GM12878 (cell line): ENCODE results near the gene SCG3. TPM values are rescaled to one million over a fixed set of nuclear protein-coding genes. Genes with fewer than 3 reads are reported as not detected.

Source experiments
- ATAC-seq: fragments of 200-7000 bp; cut with Tn5 transposase; 3 replicates; pipeline ENCODE4 v1.9.1; 2020; ENCODE audit warnings: mild to moderate bottlenecking, moderate library complexity
- BruUV-seq: library from RNA; stranded (reverse); fragments of 400-500 nt; replicated peaks from 2 replicates; lab custom pipeline; 2021; lab: Mats Ljungman, UMichigan
- CTCF ChIA-PET: fragments of 300-600 bp; sonication (Branson Sonifier 250); formaldehyde crosslinking; extraction: SDS; loops from one replicate; lab custom pipeline; 2021; ENCODE audit warnings: inconsistent platforms; lab: Yijun Ruan, JAX
- POLR2A ChIA-PET: fragments of 350-600 bp; formaldehyde crosslinking; extraction: SDS; loops from one replicate; lab custom pipeline; 2021; ENCODE audit warnings: inconsistent platforms; lab: Charles Lee
- RAD21 ChIA-PET: fragments of 300-600 bp; sonication (Branson Sonifier 250); formaldehyde crosslinking; loops from one replicate; lab custom pipeline; 2023; ENCODE audit warnings: antibody characterized with exemption; ENCODE audit not compliant: unreplicated experiment; lab: Charles Lee
- SMC1A ChIA-PET: fragments of 300-600 bp; sonication (Branson Sonifier 250); formaldehyde crosslinking; loops from one replicate; lab custom pipeline; 2023; ENCODE audit not compliant: unreplicated experiment, uncharacterized antibody; lab: Charles Lee
- DNase-seq: peaks from one replicate; pipeline ENCODE4 v3.0.0-alpha.2; 2011; ENCODE audit warnings: low read depth, low spot score
- FAIRE-seq: peaks from 3 replicates; lab custom pipeline; 2011; peaks lifted over from hg19 to GRCh38; lab: Jason Lieb, UNC
- H2AFZ ChIP-seq: 2 replicates; pipeline ENCODE4 v1.6.0; 2011; ENCODE audit warnings: low read depth, low read length, control low read depth; ENCODE audit not compliant: control insufficient read depth
- H3K27ac ChIP-seq: 2 replicates; pipeline ENCODE4 v1.5.1; 2011; ENCODE audit warnings: control low read depth; ENCODE audit not compliant: control insufficient read depth, insufficient read depth
- H3K27me3 ChIP-seq, 2 experiments: replicated peaks in 1 of 2; 2 replicates each; pipeline versions ENCODE4 v1.6.0 to v1.6.1; 2011; ENCODE audit warnings: low read length in 1 of 2; ENCODE audit not compliant: control insufficient read depth in 2 of 2, insufficient read depth in 2 of 2
- H3K36me3 ChIP-seq, 2 experiments: 2 replicates each; pipeline ENCODE4 v1.5.1; 2011; ENCODE audit warnings: low read length in 1 of 2; ENCODE audit not compliant: control insufficient read depth in 2 of 2, insufficient read depth in 2 of 2
- H3K4me1 ChIP-seq: 2 replicates; pipeline ENCODE4 v1.6.1; 2011; ENCODE audit warnings: mild to moderate bottlenecking, low read length, moderate library complexity, mixed read lengths; ENCODE audit not compliant: control insufficient read depth, insufficient read depth
- H3K4me2 ChIP-seq: 2 replicates; pipeline ENCODE4 v1.6.0; 2011; ENCODE audit warnings: control low read depth; ENCODE audit not compliant: control insufficient read depth, insufficient read depth
- H3K4me3 ChIP-seq: fragments of 200-600 bp; sonication (generic); 2 replicates; pipeline ENCODE4 v1.5.1; 2016
- H3K79me2 ChIP-seq: 2 replicates; pipeline ENCODE4 v1.6.0; 2011; ENCODE audit warnings: low read length; ENCODE audit not compliant: control insufficient read depth, insufficient read depth
- H3K9ac ChIP-seq: 2 replicates; pipeline ENCODE4 v1.8.0; 2011; ENCODE audit warnings: low read length, control low read depth, mixed read lengths; ENCODE audit not compliant: control insufficient read depth, insufficient read depth
- H3K9me3 ChIP-seq: replicated peaks from 3 replicates; pipeline ENCODE4 v1.5.1; 2011; ENCODE audit warnings: mild to moderate bottlenecking, low read length; ENCODE audit not compliant: control insufficient read depth, insufficient read depth
- H4K20me1 ChIP-seq: 2 replicates; pipeline ENCODE4 v1.6.0; 2011; ENCODE audit not compliant: control insufficient read depth, insufficient read depth
- CREM ChIP-seq: IDR thresholded peaks from 2 replicates; pipeline ENCODE4 v1.6.1; 2014; ENCODE audit warnings: antibody characterized with exemption, low read depth
- E2F8 ChIP-seq: fragments of 450-650 bp; IDR thresholded peaks from 2 replicates; pipeline ENCODE4 v1.6.1; 2018; ENCODE audit warnings: mild to moderate bottlenecking, low read depth, moderate library complexity; ENCODE audit not compliant: partially characterized antibody
- HCFC1 ChIP-seq: fragments of 150-350 bp; IDR thresholded peaks from 2 replicates; pipeline ENCODE4 v1.6.1; 2014; ENCODE audit warnings: low read length
- IKZF2 ChIP-seq, 2 experiments: fragments of 450-650 bp; IDR thresholded peaks; 2 replicates each; pipeline ENCODE4 v1.6.1; 2017; ENCODE audit warnings: mild to moderate bottlenecking in 2 of 2, moderate library complexity in 2 of 2
- JUND ChIP-seq: IDR thresholded peaks from 2 replicates; pipeline ENCODE4 v1.6.1; 2012; ENCODE audit warnings: low read depth, mild to moderate bottlenecking, low read length, improper control_type of control experiment, moderate library complexity
- NFXL1 ChIP-seq: fragments of 450-650 bp; IDR thresholded peaks from 2 replicates; pipeline ENCODE4 v1.6.1; 2017; ENCODE audit warnings: antibody characterized with exemption, mild to moderate bottlenecking, borderline replicate concordance
- SMAD5 ChIP-seq: IDR thresholded peaks from 2 replicates; pipeline ENCODE4 v1.6.1; 2016; ENCODE audit warnings: antibody characterized with exemption, low read depth
- SREBF2 ChIP-seq: IDR thresholded peaks from 2 replicates; pipeline ENCODE4 v1.6.1; 2012; ENCODE audit warnings: mild to moderate bottlenecking, low read length
- SUZ12 ChIP-seq: fragments of 200-600 bp; sonication (generic); IDR thresholded peaks from one replicate; pipeline ENCODE4 v1.6.1; 2018; ENCODE audit warnings: antibody characterized with exemption, mild to moderate bottlenecking; ENCODE audit not compliant: unreplicated experiment
- TAF1 ChIP-seq: IDR thresholded peaks from 2 replicates; pipeline ENCODE4 v1.6.1; 2011; ENCODE audit warnings: mild to moderate bottlenecking, low read depth, low read length, borderline replicate concordance
- ZNF687 ChIP-seq: fragments of 450-650 bp; IDR thresholded peaks from 2 replicates; pipeline ENCODE4 v1.6.1; 2017; ENCODE audit warnings: mild to moderate bottlenecking, moderate library complexity
- WGBS: methylation state at CpG from one replicate; pipeline ENCODE4 v1.1.6; 2016; ENCODE audit warnings: low lambda C conversion rate; ENCODE audit not compliant: insufficient replicate concordance, insufficient coverage; ENCODE audit errors: missing lambda C conversion rate; 5-methylcytosine and 5-hydroxymethylcytosine counted together
- in situ Hi-C: fragments of 300-500 bp; cut with MboI; formaldehyde crosslinking; loops from 9 replicates; pipeline ENCODE4 v1.14.3; 2018; ENCODE audit warnings: mixed read lengths
- intact Hi-C: fragments of 100-400 bp; cut with micrococcal nuclease; formaldehyde crosslinking; loops from one replicate; pipeline ENCODE4 v1.14.2; 2022; ENCODE audit not compliant: unreplicated experiment
- polyA plus RNA-seq, 11 experiments: library from polyadenylated mRNA; depleted of rRNA in 4 of 11; unstranded in 6 of 11; stranded (reverse) in 5 of 11; fragments of >200 nt; fragmentation: Nextera tagmentation in 4 of 11; fragmentation: Illumina TruSeq in 1 of 11; extraction: Ambion mirVana in 4 of 11; extraction: Trizol in 1 of 11; gene quantifications; 1 replicate in 1 of 11; 2 replicates in 10 of 11; pipeline versions ENCODE4 v1.2.1 to v1.2.3, GENCODE V29; 2011 to 2016; ENCODE audit warnings: inconsistent platforms in 2 of 11, missing spikeins in 2 of 11, low read depth in 1 of 11
- total RNA-seq, 4 experiments: library from RNA; depleted of rRNA in 3 of 4; stranded (reverse); fragments of >200 nt in 3 of 4; fragmentation: Illumina TruSeq in 1 of 4; extraction: Trizol in 1 of 4; gene quantifications; 2 replicates each; pipeline versions ENCODE4 v1.2.1 to v1.2.3, GENCODE V29; 2013 to 2021

Gene SCG3
- total and polyA plus RNA-seq, 10 of the 15 experiments (the other 5 are each of a cell fraction or from before 2014, with no cell fraction given) = 0.03 to 0.15 (median 0.04) TPM; not detected in 7

- TF ChIP-seq ZNF687 = no peak
- TF ChIP-seq, all 136 proteins: peak for 0
These were observed 68.0 kb downstream of the SCG3 start (continued) for GRCh38 chr15:51749307-51749706.

- intact Hi-C loops (no loop called here), in situ Hi-C loops (no loop called here)
- H2AFZ ChIP-seq = no peak overlapping the region
- H3K79me2 ChIP-seq = no peaks in the 10 kb centered on the region
- WGBS = 0% methylated on average over 4 of the region's 4 CpGs
- H3K9me3 ChIP-seq = no peaks in the 10 kb centered on the region
- POLR2A ChIA-PET = interaction anchor here (1.0 kb wide), 1 partner anchor 12 kb away, joined by 6 read pairs; the partner anchor contains the start of gene LYSMD2
- H3K27me3 ChIP-seq = peaks cover 0 to 2% of the 10 kb centered on the region in 2 experiments; a peak in 1 of 4 replicates
- H3K9ac ChIP-seq = no peak overlapping the region
- CTCF ChIA-PET = no interaction called here
- ATAC-seq (no peak), FAIRE-seq (no peak), DNase-seq (no peak)
- peak overlapping the region; percentile 75; the same call in 1 of the 2 replicates for H3K4me2 ChIP-seq
- no TSS peak for BruUV-seq
- SMC1A ChIA-PET = interaction anchor here (0.8 to 0.9 kb wide), 2 partner anchors 19 to 26 kb away, joined by 3 read pairs; no protein-coding TSS in a partner anchor
- H4K20me1 ChIP-seq = no peaks in the 10 kb centered on the region
- no peak overlapping the region for H3K27ac ChIP-seq
- no peak for TF ChIP-seq JUND
- TF ChIP-seq CREM = no peak
- TF ChIP-seq HCFC1 = no peak
- TF ChIP-seq TAF1 = no peak
- TF ChIP-seq ZNF687 = no peak
- TF ChIP-seq SUZ12 = no peak
- no peak for TF ChIP-seq SREBF2
- TF ChIP-seq SMAD5 = no peak
- TF ChIP-seq IKZF2 (IDR thresholded peaks at IDR 0.05) = no peak
- TF ChIP-seq NFXL1 = no peak
- TF ChIP-seq E2F8 = no peak
- TF ChIP-seq, all 136 proteins: peak for 0
- H3K36me3 ChIP-seq = no peaks in the 10 kb centered on the region
- RAD21 ChIA-PET = interaction anchor here (1.0 kb wide), 1 partner anchor 14 kb away, joined by 3 read pairs; no protein-coding TSS in a partner anchor
- no peaks in the 10 kb centered on the region for H3K4me1 ChIP-seq
- peak overlapping the region; percentile 89; the same call in 1 of the 2 replicates for H3K4me3 ChIP-seq
These were observed 68.9 kb downstream of the SCG3 start for GRCh38 chr15:51750186-51750585.
